GM23338 (cell line): Measurements from ENCODE around the gene SLC25A34. TPM values are rescaled to one million over a fixed set of nuclear protein-coding genes. Genes with fewer than 3 reads are reported as not detected.

Experiments used
- ATAC-seq: fragments of 200-7000 bp; cut with Tn5 transposase; 3 replicates; pipeline ENCODE4 v1.9.1; 2020
- DNase-seq: peaks from one replicate; pipeline ENCODE4 v3.0.0-alpha.2; 2015; ENCODE audit warnings: low spot score
- H2AFZ ChIP-seq: fragments of 200-600 bp; sonication (generic); 2 replicates; pipeline ENCODE4 v1.8.0; 2016; ENCODE audit warnings: antibody characterized with exemption, mild to moderate bottlenecking, moderate library complexity
- H3F3A ChIP-seq: fragments of 200-600 bp; sonication (generic); replicated peaks from 2 replicates; pipeline ENCODE4 v1.8.0; 2017; ENCODE audit warnings: antibody characterized with exemption, mixed run types, low read depth
- H3K27ac ChIP-seq: fragments of 200-600 bp; sonication (generic); 2 replicates; pipeline ENCODE4 v1.6.1; 2016; ENCODE audit warnings: low read depth
- H3K27me3 ChIP-seq: fragments of 200-600 bp; sonication (generic); 2 replicates; pipeline ENCODE4 v1.8.0; 2016; ENCODE audit warnings: mild to moderate bottlenecking, mixed run types, moderate library complexity; ENCODE audit not compliant: insufficient read depth
- H3K36me3 ChIP-seq: fragments of 200-600 bp; sonication (generic); 2 replicates; pipeline ENCODE4 v1.8.0; 2016; ENCODE audit warnings: mild to moderate bottlenecking; ENCODE audit not compliant: insufficient read depth
- H3K4me1 ChIP-seq: fragments of 200-600 bp; sonication (generic); 2 replicates; pipeline ENCODE4 v1.8.0; 2016; ENCODE audit warnings: mild to moderate bottlenecking, moderate library complexity; ENCODE audit not compliant: insufficient read depth
- H3K4me2 ChIP-seq: fragments of 200-600 bp; sonication (generic); 2 replicates; pipeline ENCODE4 v1.7.1; 2017; ENCODE audit warnings: mixed run types
- H3K4me3 ChIP-seq: fragments of 200-600 bp; sonication (generic); 2 replicates; pipeline ENCODE4 v1.6.1; 2016; ENCODE audit warnings: mixed run types
- H3K79me2 ChIP-seq: fragments of 200-600 bp; sonication (generic); replicated peaks from 2 replicates; pipeline ENCODE4 v1.8.0; 2017; ENCODE audit warnings: mild to moderate bottlenecking; ENCODE audit not compliant: insufficient read depth
- H3K9me2 ChIP-seq: fragments of 200-600 bp; sonication (generic); 2 replicates; pipeline ENCODE4 v1.8.0; 2017; ENCODE audit not compliant: insufficient read depth
- H4K20me1 ChIP-seq: fragments of 200-600 bp; sonication (generic); replicated peaks from 2 replicates; pipeline ENCODE4 v1.8.0; 2017; ENCODE audit warnings: mild to moderate bottlenecking; ENCODE audit not compliant: insufficient read depth
- H3K27ac Mint-ChIP-seq: 2 replicates; pipeline ENCODE4 v1.8.0; 2020; ENCODE audit warnings: inconsistent platforms, mild to moderate bottlenecking, moderate library complexity, mixed read lengths
- H3K27me3 Mint-ChIP-seq: 3 replicates; pipeline ENCODE4 v1.8.0; 2022; ENCODE audit warnings: low read depth, mild to moderate bottlenecking, moderate library complexity, mixed read lengths, inconsistent platforms; ENCODE audit not compliant: insufficient read depth, poor library complexity
- H3K36me3 Mint-ChIP-seq: 3 replicates; pipeline ENCODE4 v1.8.0; 2021; ENCODE audit warnings: low read depth, mild to moderate bottlenecking, inconsistent platforms, moderate library complexity, mixed read lengths
- H3K4me1 Mint-ChIP-seq: 3 replicates; pipeline ENCODE4 v1.8.0; 2020; ENCODE audit warnings: mild to moderate bottlenecking, inconsistent platforms, mixed read lengths
- H3K4me3 Mint-ChIP-seq: 3 replicates; pipeline ENCODE4 v1.8.0; 2021; ENCODE audit warnings: moderate library complexity, mild to moderate bottlenecking, inconsistent platforms, mixed read lengths
- H3K9me3 Mint-ChIP-seq: 3 replicates; pipeline ENCODE4 v1.8.0; 2020; ENCODE audit warnings: moderate library complexity, mild to moderate bottlenecking, inconsistent platforms, mixed read lengths
- CREB1 ChIP-seq: fragments of 250-450 bp; sonication (Bioruptor Pico); IDR thresholded peaks from 2 replicates; pipeline ENCODE4 v1.5.0; 2020; ENCODE audit warnings: low read depth, mild to moderate bottlenecking, moderate library complexity
- EZH2 ChIP-seq: fragments of 200-600 bp; sonication (generic); IDR thresholded peaks from one replicate; pipeline ENCODE4 v1.8.0; 2017; ENCODE audit warnings: antibody characterized with exemption, mild to moderate bottlenecking, low read depth; ENCODE audit not compliant: unreplicated experiment
- JUNB ChIP-seq: IDR thresholded peaks from one replicate; pipeline ENCODE4 v1.6.1; 2016; ENCODE audit warnings: antibody characterized with exemption; ENCODE audit not compliant: unreplicated experiment
- NANOG ChIP-seq: IDR thresholded peaks from 2 replicates; pipeline ENCODE4 v1.6.1; 2016; ENCODE audit warnings: antibody characterized with exemption, borderline replicate concordance
- POLR2AphosphoS5 ChIP-seq: IDR thresholded peaks from 2 replicates; pipeline ENCODE4 v1.6.1; 2016; ENCODE audit warnings: antibody characterized with exemption, low read depth
- STAT1 ChIP-seq: IDR thresholded peaks from one replicate; pipeline ENCODE4 v1.6.1; 2016; ENCODE audit warnings: antibody characterized with exemption; ENCODE audit not compliant: unreplicated experiment
- ZNF114 ChIP-seq: fragments of 250-450 bp; sonication (Bioruptor Pico); IDR thresholded peaks from 2 replicates; pipeline ENCODE4 v1.5.0; 2020; ENCODE audit warnings: mild to moderate bottlenecking, moderate library complexity
- ZNF331 ChIP-seq: fragments of 250-450 bp; sonication (Bioruptor Pico); IDR thresholded peaks from 2 replicates; pipeline ENCODE4 v1.5.0; 2020; ENCODE audit warnings: low read depth, mild to moderate bottlenecking, moderate library complexity
- polyA plus RNA-seq: library from polyadenylated mRNA; unstranded; fragments of >200 nt; fragmentation: Nextera tagmentation; extraction: Ambion mirVana; gene quantifications from 2 replicates; pipeline ENCODE4 v1.2.1, GENCODE V29; 2016
- total RNA-seq: library from RNA; depleted of rRNA; stranded (reverse); fragments of >200 nt; shearing (Covaris generic); gene quantifications from 2 replicates; pipeline ENCODE4 v1.2.3, GENCODE V29; 2014
- TF ChIP-seq, protein P1 (sequence below), 2 experiments: fragments of 200-600 bp in 1 of 2; sonication (generic) in 1 of 2; conservative IDR thresholded peaks; 2 replicates each; pipeline versions ENCODE4 v1.5.1 to v1.6.1; 2016 to 2017; ENCODE audit warnings: antibody characterized with exemption in 2 of 2, low read depth in 2 of 2, mild to moderate bottlenecking in 2 of 2, moderate library complexity in 1 of 2
- TF ChIP-seq, protein P2 (sequence below): IDR thresholded peaks from one replicate; pipeline ENCODE4 v1.6.1; 2018; ENCODE audit warnings: antibody characterized with exemption; ENCODE audit not compliant: unreplicated experiment
- TF ChIP-seq, protein P3 (sequence below): fragments of 250-450 bp; sonication (Bioruptor Pico); IDR thresholded peaks from 2 replicates; pipeline ENCODE4 v1.5.0; 2020; ENCODE audit warnings: mild to moderate bottlenecking, moderate library complexity

SLC25A34 gene
- total and polyA plus RNA-seq, 2 experiments from 2014 or later: 0.11 to 3.5 TPM

DNA sequence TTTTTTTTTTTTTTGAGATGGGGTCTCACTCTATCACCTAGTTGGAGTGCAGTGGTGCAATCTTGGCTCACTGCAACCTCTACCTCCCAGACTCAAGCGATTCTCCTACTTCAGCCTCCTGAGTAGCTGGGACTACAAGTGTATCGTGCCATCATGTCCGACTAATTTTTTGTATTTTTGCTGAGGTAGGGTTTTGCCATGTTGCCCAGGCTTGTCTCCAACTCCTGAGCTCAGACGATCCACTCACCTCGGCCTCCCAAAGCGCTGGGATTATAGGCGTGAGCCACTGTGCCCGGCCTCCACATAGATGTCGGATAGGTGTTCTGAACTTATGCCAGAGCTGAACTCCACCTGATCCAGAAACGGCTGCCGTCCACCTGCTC, 30.9 kb upstream of the SLC25A34 start:
- Histone ChIP-seq H3K27me3 (no peaks in the 10 kb centered on the region), H3K27ac (no peak overlapping the region), H3K79me2 (peaks cover 20% of the 10 kb centered on the region), H4K20me1 (peaks cover 15% of the 10 kb centered on the region), H2AFZ (no peak overlapping the region), H3F3A (0 out of 2 replicates have a peak, but pooled peaks cover 8% of the 10 kb centered on the region), H3K4me1 (0 out of 2 replicates have a peak, but pooled peaks cover 3% of the 10 kb centered on the region), H3K36me3 (no peaks in the 10 kb centered on the region), H3K4me3 (no peak overlapping the region), H3K4me2 (no peak overlapping the region), H3K9me2 (no peaks in the 10 kb centered on the region)
- no peak for DNase-seq
- Mint-ChIP-seq H3K27me3 (peaks cover 11% of the 10 kb centered on the region), H3K4me3 (no peak overlapping the region), H3K9me3 (no peaks in the 10 kb centered on the region), H3K36me3 (peaks cover 4% of the 10 kb centered on the region; the same call in 2 of the 3 replicates), H3K4me1 (peaks cover 4% of the 10 kb centered on the region), H3K27ac (no peak overlapping the region)
- no peak for TF ChIP-seq ZNF114 (CRISPR knock-in tag)
- ATAC-seq: no peak

DNA sequence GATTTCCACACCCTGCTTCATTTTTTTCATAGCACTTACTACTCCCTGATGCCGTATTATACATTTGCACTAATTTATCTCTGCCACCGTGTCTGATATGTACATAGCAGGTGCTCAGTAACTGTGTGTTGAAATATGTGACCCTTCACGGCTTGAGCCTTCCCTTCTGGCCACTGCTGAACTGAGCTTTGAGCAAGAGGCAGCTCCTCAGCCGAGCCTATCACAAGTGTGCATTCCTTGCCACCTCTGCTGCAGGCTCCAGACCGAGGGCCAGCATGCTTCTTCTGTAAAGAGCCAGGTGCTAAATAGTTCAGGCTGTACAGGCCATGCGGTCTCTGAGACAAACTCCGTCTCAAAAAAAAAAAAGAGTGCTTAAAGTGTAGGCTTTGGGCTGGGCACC, 29.3 kb upstream of the SLC25A34 start:
- Histone ChIP-seq H3F3A (0 out of 2 replicates have a peak, but pooled peaks cover 8% of the 10 kb centered on the region), H4K20me1 (peaks cover 20% of the 10 kb centered on the region), H3K27me3 (no peaks in the 10 kb centered on the region), H3K4me3 (no peak overlapping the region), H2AFZ (no peak overlapping the region), H3K27ac (no peak overlapping the region), H3K4me1 (0 out of 2 replicates have a peak, but pooled peaks cover 3% of the 10 kb centered on the region), H3K36me3 (no peaks in the 10 kb centered on the region), H3K79me2 (peaks cover 12% of the 10 kb centered on the region; the same call in 1 of the 2 replicates), H3K9me2 (no peaks in the 10 kb centered on the region), H3K4me2 (no peak overlapping the region)
- H3K27me3 Mint-ChIP-seq: peaks cover 11% of the 10 kb centered on the region
- H3K9me3 Mint-ChIP-seq: no peaks in the 10 kb centered on the region
- H3K4me1 Mint-ChIP-seq: peaks cover 4% of the 10 kb centered on the region; the same call in 2 of the 3 replicates
- no peak for DNase-seq
- H3K27ac Mint-ChIP-seq: no peak overlapping the region
- ATAC-seq: no peak
- H3K36me3 Mint-ChIP-seq: peaks cover 2% of the 10 kb centered on the region; the same call in 2 of the 3 replicates
- H3K4me3 Mint-ChIP-seq: no peak overlapping the region
- TF ChIP-seq, protein P1, sequence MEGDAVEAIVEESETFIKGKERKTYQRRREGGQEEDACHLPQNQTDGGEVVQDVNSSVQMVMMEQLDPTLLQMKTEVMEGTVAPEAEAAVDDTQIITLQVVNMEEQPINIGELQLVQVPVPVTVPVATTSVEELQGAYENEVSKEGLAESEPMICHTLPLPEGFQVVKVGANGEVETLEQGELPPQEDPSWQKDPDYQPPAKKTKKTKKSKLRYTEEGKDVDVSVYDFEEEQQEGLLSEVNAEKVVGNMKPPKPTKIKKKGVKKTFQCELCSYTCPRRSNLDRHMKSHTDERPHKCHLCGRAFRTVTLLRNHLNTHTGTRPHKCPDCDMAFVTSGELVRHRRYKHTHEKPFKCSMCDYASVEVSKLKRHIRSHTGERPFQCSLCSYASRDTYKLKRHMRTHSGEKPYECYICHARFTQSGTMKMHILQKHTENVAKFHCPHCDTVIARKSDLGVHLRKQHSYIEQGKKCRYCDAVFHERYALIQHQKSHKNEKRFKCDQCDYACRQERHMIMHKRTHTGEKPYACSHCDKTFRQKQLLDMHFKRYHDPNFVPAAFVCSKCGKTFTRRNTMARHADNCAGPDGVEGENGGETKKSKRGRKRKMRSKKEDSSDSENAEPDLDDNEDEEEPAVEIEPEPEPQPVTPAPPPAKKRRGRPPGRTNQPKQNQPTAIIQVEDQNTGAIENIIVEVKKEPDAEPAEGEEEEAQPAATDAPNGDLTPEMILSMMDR (conservative IDR thresholded peaks at IDR 0.05; ENCODE audit: low read depth in 2 of 2): no peak
- TF ChIP-seq, protein P2, sequence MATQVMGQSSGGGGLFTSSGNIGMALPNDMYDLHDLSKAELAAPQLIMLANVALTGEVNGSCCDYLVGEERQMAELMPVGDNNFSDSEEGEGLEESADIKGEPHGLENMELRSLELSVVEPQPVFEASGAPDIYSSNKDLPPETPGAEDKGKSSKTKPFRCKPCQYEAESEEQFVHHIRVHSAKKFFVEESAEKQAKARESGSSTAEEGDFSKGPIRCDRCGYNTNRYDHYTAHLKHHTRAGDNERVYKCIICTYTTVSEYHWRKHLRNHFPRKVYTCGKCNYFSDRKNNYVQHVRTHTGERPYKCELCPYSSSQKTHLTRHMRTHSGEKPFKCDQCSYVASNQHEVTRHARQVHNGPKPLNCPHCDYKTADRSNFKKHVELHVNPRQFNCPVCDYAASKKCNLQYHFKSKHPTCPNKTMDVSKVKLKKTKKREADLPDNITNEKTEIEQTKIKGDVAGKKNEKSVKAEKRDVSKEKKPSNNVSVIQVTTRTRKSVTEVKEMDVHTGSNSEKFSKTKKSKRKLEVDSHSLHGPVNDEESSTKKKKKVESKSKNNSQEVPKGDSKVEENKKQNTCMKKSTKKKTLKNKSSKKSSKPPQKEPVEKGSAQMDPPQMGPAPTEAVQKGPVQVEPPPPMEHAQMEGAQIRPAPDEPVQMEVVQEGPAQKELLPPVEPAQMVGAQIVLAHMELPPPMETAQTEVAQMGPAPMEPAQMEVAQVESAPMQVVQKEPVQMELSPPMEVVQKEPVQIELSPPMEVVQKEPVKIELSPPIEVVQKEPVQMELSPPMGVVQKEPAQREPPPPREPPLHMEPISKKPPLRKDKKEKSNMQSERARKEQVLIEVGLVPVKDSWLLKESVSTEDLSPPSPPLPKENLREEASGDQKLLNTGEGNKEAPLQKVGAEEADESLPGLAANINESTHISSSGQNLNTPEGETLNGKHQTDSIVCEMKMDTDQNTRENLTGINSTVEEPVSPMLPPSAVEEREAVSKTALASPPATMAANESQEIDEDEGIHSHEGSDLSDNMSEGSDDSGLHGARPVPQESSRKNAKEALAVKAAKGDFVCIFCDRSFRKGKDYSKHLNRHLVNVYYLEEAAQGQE: no peak
- TF ChIP-seq NANOG (no peak), EZH2 (no peak), ZNF331 (CRISPR knock-in tag) (no peak), STAT1 (no peak), POLR2AphosphoS5 (no peak), CREB1 (no peak), JUNB (no peak), ZNF114 (CRISPR knock-in tag) (no peak)
- TF ChIP-seq, protein P3, sequence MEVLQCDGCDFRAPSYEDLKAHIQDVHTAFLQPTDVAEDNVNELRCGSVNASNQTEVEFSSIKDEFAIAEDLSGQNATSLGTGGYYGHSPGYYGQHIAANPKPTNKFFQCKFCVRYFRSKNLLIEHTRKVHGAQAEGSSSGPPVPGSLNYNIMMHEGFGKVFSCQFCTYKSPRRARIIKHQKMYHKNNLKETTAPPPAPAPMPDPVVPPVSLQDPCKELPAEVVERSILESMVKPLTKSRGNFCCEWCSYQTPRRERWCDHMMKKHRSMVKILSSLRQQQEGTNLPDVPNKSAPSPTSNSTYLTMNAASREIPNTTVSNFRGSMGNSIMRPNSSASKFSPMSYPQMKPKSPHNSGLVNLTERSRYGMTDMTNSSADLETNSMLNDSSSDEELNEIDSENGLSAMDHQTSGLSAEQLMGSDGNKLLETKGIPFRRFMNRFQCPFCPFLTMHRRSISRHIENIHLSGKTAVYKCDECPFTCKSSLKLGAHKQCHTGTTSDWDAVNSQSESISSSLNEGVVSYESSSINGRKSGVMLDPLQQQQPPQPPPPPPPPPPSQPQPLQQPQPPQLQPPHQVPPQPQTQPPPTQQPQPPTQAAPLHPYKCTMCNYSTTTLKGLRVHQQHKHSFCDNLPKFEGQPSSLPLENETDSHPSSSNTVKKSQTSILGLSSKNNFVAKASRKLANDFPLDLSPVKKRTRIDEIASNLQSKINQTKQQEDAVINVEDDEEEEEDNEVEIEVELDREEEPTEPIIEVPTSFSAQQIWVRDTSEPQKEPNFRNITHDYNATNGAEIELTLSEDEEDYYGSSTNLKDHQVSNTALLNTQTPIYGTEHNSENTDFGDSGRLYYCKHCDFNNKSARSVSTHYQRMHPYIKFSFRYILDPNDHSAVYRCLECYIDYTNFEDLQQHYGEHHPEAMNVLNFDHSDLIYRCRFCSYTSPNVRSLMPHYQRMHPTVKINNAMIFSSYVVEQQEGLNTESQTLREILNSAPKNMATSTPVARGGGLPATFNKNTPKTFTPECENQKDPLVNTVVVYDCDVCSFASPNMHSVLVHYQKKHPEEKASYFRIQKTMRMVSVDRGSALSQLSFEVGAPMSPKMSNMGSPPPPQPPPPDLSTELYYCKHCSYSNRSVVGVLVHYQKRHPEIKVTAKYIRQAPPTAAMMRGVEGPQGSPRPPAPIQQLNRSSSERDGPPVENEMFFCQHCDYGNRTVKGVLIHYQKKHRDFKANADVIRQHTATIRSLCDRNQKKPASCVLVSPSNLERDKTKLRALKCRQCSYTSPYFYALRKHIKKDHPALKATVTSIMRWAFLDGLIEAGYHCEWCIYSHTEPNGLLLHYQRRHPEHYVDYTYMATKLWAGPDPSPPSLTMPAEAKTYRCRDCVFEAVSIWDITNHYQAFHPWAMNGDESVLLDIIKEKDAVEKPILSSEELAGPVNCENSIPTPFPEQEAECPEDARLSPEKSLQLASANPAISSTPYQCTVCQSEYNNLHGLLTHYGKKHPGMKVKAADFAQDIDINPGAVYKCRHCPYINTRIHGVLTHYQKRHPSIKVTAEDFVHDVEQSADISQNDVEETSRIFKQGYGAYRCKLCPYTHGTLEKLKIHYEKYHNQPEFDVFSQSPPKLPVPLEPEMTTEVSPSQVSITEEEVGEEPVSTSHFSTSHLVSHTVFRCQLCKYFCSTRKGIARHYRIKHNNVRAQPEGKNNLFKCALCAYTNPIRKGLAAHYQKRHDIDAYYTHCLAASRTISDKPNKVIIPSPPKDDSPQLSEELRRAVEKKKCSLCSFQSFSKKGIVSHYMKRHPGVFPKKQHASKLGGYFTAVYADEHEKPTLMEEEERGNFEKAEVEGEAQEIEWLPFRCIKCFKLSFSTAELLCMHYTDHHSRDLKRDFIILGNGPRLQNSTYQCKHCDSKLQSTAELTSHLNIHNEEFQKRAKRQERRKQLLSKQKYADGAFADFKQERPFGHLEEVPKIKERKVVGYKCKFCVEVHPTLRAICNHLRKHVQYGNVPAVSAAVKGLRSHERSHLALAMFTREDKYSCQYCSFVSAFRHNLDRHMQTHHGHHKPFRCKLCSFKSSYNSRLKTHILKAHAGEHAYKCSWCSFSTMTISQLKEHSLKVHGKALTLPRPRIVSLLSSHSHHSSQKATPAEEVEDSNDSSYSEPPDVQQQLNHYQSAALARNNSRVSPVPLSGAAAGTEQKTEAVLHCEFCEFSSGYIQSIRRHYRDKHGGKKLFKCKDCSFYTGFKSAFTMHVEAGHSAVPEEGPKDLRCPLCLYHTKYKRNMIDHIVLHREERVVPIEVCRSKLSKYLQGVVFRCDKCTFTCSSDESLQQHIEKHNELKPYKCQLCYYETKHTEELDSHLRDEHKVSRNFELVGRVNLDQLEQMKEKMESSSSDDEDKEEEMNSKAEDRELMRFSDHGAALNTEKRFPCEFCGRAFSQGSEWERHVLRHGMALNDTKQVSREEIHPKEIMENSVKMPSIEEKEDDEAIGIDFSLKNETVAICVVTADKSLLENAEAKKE: no peak
